Stimulated activated CD4-positive, alpha-beta T cell treated with anti-CD3 and anti-CD28 coated beads, Interleukin-2, amount 100 ng/mL, for 4 hours (primary cell): ENCODE results near the gene CAMKMT.

Experiments used
- DNase-seq: peaks from one replicate; pipeline ENCODE4 v3.0.0-alpha.2; 2020; ENCODE audit warnings: low read depth

The CAMKMT gene

DNA sequence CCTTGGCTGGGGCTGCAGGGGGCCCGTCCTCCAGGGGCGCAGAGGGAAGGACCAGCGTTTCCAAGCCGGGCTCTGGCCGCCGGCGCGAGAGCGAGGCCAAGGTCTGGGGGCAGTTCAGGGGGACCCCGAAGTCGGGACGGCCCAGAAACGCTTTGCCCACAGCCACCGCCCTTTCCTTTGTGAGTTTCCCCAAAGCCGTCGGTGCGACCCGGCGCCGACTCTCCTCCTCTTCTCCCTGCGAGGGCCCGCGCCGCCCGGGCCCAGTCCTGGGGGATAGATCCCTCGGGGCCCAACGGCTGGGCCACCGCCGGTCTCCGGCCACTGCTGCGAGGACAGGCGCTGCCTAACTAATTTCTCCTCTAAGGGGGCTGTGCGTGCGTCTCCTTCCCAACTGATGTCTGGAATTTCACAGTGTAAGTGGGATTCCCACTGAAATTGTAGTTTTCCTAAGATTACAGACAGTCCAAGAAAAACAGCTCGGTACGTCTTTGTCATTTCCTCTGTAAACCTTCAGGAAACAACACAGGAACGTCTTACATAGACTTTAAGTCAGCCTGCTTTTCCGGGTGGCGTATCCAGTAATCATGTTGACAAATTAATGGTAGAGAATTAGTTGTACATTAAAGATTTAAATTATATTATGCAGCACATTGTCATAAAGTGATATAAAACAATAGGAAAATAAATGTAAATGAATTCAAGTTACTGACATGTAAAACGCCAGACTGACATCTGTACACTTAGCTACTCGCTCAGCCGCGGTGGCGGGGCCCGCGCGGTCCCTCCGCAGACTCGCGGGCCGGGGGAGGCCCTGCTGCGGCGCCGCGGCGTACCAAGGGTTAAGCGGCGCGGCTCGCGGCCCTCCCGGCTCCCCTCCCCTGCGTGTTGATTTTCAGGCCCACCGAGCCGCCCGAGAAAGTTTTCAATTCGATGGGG lies 440.4 kb downstream of the CAMKMT start:
- no peak for DNase-seq

DNA sequence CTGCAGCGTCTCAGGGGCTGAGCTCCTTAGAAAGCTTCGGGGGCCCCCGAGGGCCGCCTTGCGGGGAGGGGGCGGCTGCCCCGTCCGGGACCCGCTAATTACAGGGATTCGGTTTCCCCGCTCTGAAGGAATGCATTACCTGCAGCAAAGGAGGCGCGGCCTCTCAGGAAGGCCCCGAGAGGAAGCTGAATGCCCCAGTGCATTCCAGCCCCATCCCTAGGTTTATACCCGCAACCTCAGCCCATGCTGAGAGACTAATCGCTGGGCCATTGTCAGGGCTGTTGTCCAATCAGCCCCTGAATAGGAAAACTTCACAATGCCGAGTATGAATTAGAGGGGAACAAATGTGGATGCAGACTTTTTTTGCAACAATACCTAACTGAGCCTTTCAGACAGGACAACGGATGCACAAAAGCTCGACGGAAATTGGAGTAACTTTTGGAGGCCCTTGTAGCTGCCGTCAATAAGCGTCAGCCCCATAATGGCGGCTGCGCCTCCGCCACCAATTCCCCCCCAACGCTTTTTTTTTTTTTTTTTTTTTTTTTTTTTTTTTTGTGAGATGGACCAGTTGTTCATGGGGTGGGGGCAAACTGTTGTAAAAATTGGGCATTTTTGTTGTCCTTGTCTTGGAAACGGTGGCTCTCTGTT lies 441.2 kb downstream of the CAMKMT start:
- no peak for DNase-seq

DNA sequence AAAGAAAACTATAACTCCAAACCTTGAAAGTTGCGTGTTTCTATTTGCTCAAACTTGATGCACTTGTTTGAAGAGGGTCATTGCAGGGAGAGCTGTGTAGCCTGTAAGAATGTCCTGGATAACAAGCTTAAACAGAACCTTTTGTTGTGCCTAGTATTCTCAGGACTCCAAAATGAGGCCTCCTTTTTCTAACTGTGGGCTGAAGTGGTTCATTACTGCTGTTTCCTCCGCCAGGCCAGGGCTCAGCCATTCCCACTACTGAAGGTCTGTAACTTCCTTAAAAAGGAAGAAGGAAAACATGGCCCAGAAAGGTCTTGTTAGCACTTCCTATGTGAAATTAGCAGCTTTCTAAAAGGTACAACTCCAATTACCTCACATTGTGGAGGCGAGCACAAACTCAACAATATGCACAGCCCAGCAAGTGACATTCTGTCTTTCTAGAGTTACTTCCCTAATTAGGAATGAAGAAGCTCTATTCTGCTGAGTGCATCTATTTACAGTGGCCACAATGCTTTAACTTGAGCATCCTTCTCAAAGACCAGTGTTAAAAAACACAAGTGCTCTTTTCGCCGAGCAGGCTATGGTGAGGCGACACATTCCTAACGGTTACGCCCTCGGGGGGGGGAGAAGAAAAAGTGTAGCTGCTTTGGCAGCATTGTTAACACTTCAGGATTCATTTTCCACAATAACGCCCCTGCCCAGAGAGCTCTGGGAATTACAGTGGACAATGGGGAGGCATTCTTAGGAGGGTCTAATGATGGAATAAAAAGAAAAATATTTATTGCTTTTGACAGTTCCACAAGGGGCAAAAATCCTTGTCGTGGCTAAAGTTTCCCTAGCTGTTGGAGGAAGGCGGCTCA lies 442.9 kb downstream of the CAMKMT start:
- no peak for DNase-seq

DNA sequence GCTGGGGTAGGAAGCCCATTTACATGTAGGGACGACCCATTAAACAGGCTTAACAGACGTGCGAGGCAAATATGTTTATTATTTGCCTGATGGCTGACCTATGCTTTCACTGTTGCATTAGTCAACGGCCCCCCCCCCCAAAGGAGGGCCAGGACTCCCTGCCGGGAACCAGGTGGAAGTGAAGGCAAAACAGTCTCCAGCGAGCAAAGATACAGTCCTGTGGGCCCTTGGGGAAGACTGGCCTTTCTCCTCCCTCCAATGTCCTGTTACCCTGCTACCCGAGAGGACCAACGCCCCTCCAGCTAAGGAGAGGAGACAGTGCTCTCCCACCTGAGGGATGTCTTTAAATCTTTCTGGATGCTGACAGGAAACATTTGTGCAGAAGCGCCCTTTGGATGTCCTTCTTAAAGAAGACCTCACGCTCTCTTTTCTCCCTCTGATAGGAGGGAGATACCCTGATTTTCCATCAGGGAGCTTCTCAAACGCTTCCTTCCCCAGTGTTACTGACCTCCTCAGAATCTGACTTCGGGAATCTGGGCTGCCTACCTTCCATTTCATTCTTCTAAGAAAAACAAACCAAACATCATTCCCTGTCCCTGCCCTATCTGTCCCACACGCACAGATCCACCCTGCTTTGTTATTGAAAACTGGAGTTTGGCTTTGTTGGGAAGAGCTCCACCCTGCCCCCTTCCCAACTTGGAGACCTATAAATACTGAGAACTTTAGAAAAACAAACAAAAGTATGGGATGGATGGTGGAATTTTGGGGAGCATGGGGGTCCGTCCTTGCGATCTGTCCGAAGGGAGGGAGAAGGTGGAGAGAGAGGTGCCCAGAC lies 443.9 kb downstream of the CAMKMT start:
- no peak for DNase-seq

DNA sequence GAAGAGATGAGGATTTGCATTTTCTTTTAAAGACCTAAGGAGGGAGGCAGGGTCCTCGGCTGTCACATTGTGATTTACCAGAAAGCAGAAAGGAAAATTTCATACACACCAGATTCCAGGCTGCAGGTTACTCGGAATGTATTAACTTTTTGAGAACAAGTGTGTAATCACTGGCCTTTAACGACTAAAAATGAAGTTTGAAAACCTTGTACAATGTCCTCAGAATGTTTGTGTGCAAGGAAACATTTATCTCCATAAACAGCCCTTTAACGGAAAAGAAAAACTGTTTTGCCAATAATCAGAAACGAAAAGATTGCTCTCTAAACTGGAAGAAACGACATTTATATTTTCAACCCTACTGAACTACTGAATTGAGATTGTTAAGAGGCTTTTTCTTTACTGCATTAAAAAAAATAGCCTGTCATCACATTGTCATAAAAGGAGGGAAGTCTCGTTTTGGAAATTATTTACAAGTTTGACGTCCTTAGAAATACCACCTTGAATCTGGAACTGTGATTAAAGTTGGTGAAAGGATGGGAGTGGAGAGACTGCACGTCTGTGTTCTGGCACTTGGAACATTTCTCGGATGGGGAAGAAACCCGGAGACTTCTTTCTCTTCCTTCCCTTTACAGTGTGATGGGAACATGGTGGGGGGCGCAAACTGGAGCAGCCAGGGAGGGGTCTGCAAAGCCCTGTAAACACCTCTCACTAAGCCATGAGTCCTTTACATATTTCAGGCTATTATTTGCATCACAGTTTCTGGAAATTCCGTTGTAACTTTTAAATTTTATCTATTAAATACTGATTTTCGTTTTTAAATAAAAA lies 445.7 kb downstream of the CAMKMT start:
- no peak for DNase-seq

DNA sequence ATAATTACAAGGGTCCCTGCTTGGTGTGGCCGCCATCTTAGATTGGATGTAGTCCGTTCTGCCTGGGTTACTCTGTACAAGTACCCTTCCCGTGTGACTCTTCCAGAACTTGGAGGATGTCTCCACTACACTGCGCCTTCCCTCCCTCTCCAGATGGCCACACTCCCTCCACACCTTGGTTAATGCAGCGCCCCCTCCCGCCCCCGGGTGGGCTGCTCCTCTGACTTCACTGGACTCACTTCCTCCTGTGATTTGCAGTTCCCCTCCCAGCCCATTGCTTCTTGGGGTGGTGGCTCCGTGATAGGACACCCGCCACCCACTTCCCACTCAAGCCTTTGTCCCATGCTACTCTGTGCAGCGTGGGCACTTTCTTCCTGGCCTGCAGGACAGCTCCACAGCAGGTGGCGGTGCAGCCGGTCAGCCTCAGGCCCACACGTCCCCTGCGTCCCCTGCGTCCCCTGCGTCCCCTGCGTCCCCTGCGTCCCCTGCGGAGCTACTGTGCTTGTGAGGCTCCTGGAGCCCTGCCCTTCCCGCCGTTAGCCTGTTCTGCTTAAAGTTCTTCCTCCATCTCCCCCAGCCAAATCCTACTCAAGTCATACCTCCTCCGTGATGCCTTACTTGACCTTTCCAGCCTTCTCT lies 449.3 kb downstream of the CAMKMT start:
- no peak for DNase-seq

DNA sequence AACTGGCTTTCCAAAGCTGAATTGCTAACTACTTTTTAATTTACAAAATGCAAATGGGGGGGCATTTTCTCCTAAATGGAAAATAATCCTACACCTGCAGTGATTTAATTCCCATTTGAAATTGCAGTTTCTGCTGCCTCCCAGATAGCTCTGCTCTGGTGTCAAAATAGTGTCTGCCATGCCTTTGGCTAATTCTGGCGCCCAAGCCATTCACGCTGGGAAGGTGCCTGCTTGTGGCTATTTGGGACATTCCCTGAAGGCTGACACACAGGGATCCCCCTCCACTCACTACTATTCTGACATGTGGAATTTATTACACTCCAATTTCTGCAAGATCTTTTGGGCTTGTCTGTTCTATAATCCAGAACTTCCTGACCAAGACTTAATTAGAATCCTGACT lies 451.4 kb downstream of the CAMKMT start:
- DNase-seq: no peak

DNA sequence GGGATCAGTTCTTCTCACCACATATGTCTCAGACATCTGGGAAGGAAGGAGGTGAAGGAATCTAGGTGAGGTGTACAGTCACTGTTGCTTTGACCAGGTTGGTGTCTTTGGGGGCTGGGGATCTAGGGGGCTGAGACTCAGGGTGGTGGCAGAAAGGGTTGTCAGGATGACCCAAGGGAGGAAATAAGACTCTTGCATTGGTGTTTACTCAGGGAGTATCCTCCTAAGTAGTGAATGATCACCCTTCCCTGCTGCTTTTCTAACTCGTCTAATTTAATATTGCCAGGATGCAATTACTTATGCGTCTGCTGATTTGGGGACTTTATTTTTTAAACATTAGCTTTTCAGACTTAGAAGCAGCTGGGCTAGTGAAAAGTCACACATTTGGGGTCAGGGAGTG lies 451.9 kb downstream of the CAMKMT start:
- DNase-seq: no peak

DNA sequence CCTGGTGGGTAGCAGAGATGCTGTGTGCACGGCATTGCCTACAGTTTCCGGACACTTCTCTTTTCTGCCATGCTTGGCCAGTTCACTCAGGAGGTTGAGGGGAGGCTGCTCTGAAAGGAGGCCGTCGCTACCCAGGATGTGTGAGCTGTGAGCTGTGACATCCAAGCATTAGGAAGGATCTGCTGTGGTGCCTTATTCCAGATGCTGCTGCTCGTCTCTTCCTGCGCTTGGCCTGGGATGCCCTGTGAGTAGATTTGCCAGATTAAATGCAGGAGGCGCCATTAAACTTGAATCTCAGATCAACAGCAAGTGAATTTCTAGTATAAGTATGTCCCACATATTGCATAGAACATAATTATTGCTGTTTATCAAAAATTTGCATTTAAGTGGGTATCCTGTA lies 455.5 kb downstream of the CAMKMT start:
- DNase-seq: no peak

DNA sequence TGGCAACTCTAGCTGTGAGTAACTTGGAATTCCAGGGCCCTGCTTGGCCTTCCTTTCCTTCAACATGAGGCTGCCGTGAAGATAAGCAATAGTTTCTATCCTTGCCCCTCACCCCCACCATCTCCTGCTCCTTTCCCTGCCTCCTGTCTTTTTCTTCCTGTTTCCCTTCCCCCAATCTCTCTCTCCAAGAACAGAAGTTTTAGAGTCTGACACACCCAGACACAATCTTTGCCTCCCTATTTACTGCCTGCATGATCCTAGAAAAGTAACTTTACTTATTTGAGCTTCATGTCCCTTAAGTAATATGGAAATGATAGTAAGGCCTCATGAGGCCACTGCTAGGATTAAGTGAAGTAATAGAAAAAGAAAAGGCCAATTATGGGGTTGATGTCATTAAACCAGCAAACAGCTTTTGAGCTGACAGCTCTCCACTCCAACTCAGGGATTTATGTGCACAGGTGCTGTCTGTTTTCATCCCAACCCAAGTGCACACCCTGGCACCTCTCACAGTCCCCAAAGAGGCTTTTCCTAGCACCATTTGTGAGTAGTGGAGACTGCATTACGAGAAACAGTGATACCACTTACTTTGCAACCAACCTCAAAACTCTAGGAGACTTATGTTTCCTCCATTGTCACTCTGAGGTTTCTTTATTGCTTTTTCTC lies 456.1 kb downstream of the CAMKMT start:
- DNase-seq: no peak

DNA sequence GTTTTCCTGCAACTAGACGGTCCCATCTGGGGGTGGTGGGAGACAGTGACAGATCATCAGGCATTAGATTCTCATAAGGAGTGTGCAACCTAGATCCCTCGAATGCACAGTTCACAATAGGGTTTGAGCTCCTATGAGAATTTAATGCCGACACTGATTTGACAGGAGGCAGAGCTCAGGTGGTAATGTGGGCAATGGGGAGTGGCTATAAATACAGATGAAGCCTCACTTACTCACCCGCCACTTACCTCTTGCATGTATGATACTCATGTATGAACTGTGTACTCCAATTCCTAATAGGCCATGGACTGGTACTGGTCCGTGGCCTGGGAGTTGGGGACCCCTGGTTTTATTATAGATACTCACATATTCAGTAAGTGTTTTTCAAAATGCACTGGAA lies 457.3 kb downstream of the CAMKMT start:
- no peak for DNase-seq

DNA sequence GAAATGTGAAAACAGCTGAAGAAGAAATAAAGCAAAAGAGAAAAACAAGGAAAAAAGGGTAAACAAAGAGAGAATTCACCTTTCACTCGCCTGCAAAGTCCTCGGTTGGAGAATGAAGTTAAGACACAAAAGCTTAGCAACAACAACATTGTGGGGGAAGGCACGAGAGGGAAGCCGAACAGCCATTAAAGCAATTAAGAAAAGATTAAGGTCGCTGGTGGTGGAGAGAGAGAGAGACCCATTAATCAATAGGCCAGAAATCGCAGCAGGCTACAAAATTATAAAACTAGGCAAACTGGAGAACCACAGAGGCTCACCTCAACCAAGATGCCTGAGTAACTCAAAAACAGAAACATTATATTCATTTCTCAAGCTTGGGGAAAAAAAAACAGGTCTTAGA lies 459.8 kb downstream of the CAMKMT start:
- DNase-seq: no peak

DNA sequence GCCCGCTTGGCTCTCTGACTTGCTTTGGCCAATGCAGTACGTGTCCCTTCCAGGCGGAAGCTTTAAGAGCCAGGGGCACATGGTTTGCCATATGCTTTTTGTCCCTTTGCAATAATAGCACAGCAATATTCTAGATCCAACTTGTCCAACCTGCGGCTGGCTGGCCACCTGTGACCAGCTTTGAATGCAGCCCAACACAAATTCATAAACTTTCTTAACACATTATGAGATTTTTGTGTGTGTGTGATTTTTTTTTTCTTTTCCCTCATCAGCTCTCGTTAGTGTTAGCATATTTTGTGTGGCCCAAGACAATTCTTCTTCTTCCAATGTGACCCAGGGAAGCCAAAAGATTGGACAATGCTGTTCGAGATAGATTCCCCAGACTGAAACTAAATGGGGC lies 460.4 kb downstream of the CAMKMT start:
- no peak for DNase-seq
